OCI-LY7 (cell line): Measurements from ENCODE around the gene TANGO2. TPM values are rescaled to one million over a fixed set of nuclear protein-coding genes. Genes with fewer than 3 reads are reported as not detected.

Source experiments
- BruUV-seq: library from RNA; stranded (reverse); fragments of 400-500 nt; replicated peaks from 2 replicates; lab custom pipeline; 2021; lab: Mats Ljungman, UMichigan
- CTCF ChIA-PET: fragments of 300-600 bp; sonication (Branson Sonifier 250); formaldehyde crosslinking; loops from one replicate; lab custom pipeline; 2022; ENCODE audit warnings: antibody characterized with exemption; ENCODE audit not compliant: unreplicated experiment; lab: Charles Lee
- POLR2A ChIA-PET: fragments of 300-600 bp; sonication (Branson Sonifier 250); formaldehyde crosslinking; loops from one replicate; lab custom pipeline; 2022; ENCODE audit warnings: antibody characterized with exemption; lab: Charles Lee
- DNase-seq: peaks from one replicate; pipeline ENCODE4 v3.0.0-alpha.2; 2015; ENCODE audit warnings: low spot score
- H2AFZ ChIP-seq: fragments of 200-600 bp; sonication (generic), shearing (Covaris generic); 2 replicates; pipeline ENCODE4 v1.6.1; 2014; ENCODE audit warnings: mild to moderate bottlenecking, antibody characterized with exemption, low read length, moderate library complexity
- H3K27ac ChIP-seq: fragments of 200-600 bp; sonication (generic); 2 replicates; pipeline ENCODE4 v1.5.1; 2014; ENCODE audit warnings: mixed run types, low read depth, mild to moderate bottlenecking, moderate library complexity, low read length, inconsistent platforms; ENCODE audit not compliant: poor library complexity, severe bottlenecking
- H3K36me3 ChIP-seq: fragments of 200-600 bp; sonication (generic); 2 replicates; pipeline ENCODE4 v1.6.1; 2014; ENCODE audit warnings: mild to moderate bottlenecking, antibody characterized with exemption, low read length, moderate library complexity, mixed read lengths; ENCODE audit not compliant: insufficient read depth
- H3K4me1 ChIP-seq: fragments of 200-600 bp; sonication (generic); 2 replicates; pipeline ENCODE4 v1.5.1; 2014; ENCODE audit warnings: mild to moderate bottlenecking, low read length; ENCODE audit not compliant: insufficient read depth, poor library complexity, severe bottlenecking
- H3K4me2 ChIP-seq: fragments of 200-600 bp; sonication (generic); 2 replicates; pipeline ENCODE4 v1.6.1; 2014; ENCODE audit warnings: mild to moderate bottlenecking, low read length
- H3K4me3 ChIP-seq: fragments of 200-600 bp; sonication (generic); 2 replicates; pipeline ENCODE4 v1.5.1; 2014; ENCODE audit warnings: mild to moderate bottlenecking, low read depth, low read length; ENCODE audit not compliant: poor library complexity, severe bottlenecking
- H3K79me2 ChIP-seq: fragments of 200-600 bp; sonication (generic); 2 replicates; pipeline ENCODE4 v1.6.1; 2016; ENCODE audit warnings: low read depth, mild to moderate bottlenecking, low read length, moderate library complexity, mixed read lengths; ENCODE audit not compliant: insufficient read depth
- H3K9me2 ChIP-seq: fragments of 200-600 bp; sonication (generic); 2 replicates; pipeline ENCODE4 v1.6.1; 2016; ENCODE audit warnings: mild to moderate bottlenecking, low read length, mixed read lengths; ENCODE audit not compliant: insufficient read depth
- H3K9me3 ChIP-seq: fragments of 200-600 bp; sonication (generic); 2 replicates; pipeline ENCODE4 v1.6.1; 2014; ENCODE audit warnings: mild to moderate bottlenecking, mixed run types, low read length, mixed read lengths
- H4K20me1 ChIP-seq: fragments of 200-600 bp; sonication (generic); 2 replicates; pipeline ENCODE4 v1.6.1; 2014; ENCODE audit warnings: mild to moderate bottlenecking, antibody characterized with exemption, low read length, moderate library complexity, mixed read lengths; ENCODE audit not compliant: insufficient read depth
- CTCF ChIP-seq: fragments of 200-600 bp; sonication (generic); conservative IDR thresholded peaks from 2 replicates; pipeline ENCODE4 v1.5.1; 2014; ENCODE audit warnings: mild to moderate bottlenecking, antibody characterized with exemption, low read length, moderate library complexity, mixed read lengths
- EZH2phosphoT487 ChIP-seq: fragments of 200-600 bp; sonication (generic); IDR thresholded peaks from 2 replicates; pipeline ENCODE4 v1.6.1; 2018; ENCODE audit warnings: low read depth, borderline replicate concordance, mild to moderate bottlenecking, mixed run types, antibody characterized with exemption, low read length, moderate library complexity, mixed read lengths
- intact Hi-C: fragments of 100-400 bp; cut with micrococcal nuclease; formaldehyde crosslinking; loops from one replicate; pipeline ENCODE4 v1.10.0; 2022; ENCODE audit not compliant: unreplicated experiment
- total RNA-seq, 2 experiments: library from RNA; depleted of rRNA in 1 of 2; stranded (reverse); fragments of >200 nt in 1 of 2; shearing (Covaris generic) in 1 of 2; gene quantifications; 2 replicates each; pipeline ENCODE4 v1.2.3, GENCODE V29; 2014 to 2022

TANGO2 gene
- total RNA-seq, 2 experiments from 2014 or later = 18.3 to 23.3 TPM

- no peaks in the 10 kb centered on the region for H4K20me1 ChIP-seq
- intact Hi-C loops = loop anchor here (1.0 kb wide), 1 partner anchor 58 kb away; no protein-coding TSS in a partner anchor
- no TSS peak for BruUV-seq
- H3K4me1 ChIP-seq = peaks cover 22% of the 10 kb centered on the region
- TF ChIP-seq EZH2phosphoT487 (no peak), CTCF (peak; percentile 67)
- no peak overlapping the region for H3K27ac ChIP-seq
- no peak overlapping the region for H3K4me2 ChIP-seq
- no peaks in the 10 kb centered on the region for H3K9me2 ChIP-seq
- H3K79me2 ChIP-seq = no peaks in the 10 kb centered on the region
- CTCF ChIA-PET = no interaction called here
- DNase-seq = peak; percentile 52
- no peak overlapping the region for H2AFZ ChIP-seq
- POLR2A ChIA-PET = no interaction called here
- H3K9me3 ChIP-seq = no peaks in the 10 kb centered on the region
- H3K36me3 ChIP-seq = no peaks in the 10 kb centered on the region; the same call in 1 of the 2 replicates
- no peak overlapping the region for H3K4me3 ChIP-seq
These were observed 7.3 kb downstream of the TANGO2 start for GRCh38 chr22:20027966-20028854.

- H3K36me3 ChIP-seq = no peaks in the 10 kb centered on the region; the same call in 1 of the 2 replicates
- intact Hi-C loops = loop anchor here (1.0 kb wide), 2 partner anchors 59 to 88 kb away; partner anchors contain the start of gene TRMT2A
- H3K9me3 ChIP-seq = no peaks in the 10 kb centered on the region; the same call in 1 of the 2 replicates
- no peaks in the 10 kb centered on the region for H4K20me1 ChIP-seq
- no peak overlapping the region for H3K27ac ChIP-seq
- H2AFZ ChIP-seq = no peak overlapping the region
- no peak for TF ChIP-seq EZH2phosphoT487
- TF ChIP-seq CTCF = no peak
- BruUV-seq = no TSS peak
- no peak overlapping the region for H3K4me3 ChIP-seq
- H3K9me2 ChIP-seq = no peaks in the 10 kb centered on the region
- no peaks in the 10 kb centered on the region for H3K79me2 ChIP-seq
- peaks cover 30% of the 10 kb centered on the region for H3K4me1 ChIP-seq
- H3K4me2 ChIP-seq = no peak overlapping the region
- ChIA-PET POLR2A (no interaction called here), CTCF (no interaction called here)
- no peak for DNase-seq
These were observed 8.1 kb downstream of the TANGO2 start for GRCh38 chr22:20028855-20029549.
